SU-DHL-6 (cell line): Measurements from ENCODE around the gene UBR3.
"Not testable (repeated sequence)": the region's sequence is repeated elsewhere in the genome, so short reads cannot be mapped to it uniquely, and the experiment has no call there.

Source experiments
- H2AFZ ChIP-seq: fragments of 200-600 bp; sonication (generic); 2 replicates; pipeline ENCODE4 v1.6.1; 2014; ENCODE audit warnings: low read depth, mild to moderate bottlenecking, moderate library complexity, mixed read lengths, antibody characterized with exemption, low read length; ENCODE audit not compliant: severe bottlenecking
- H3F3A ChIP-seq: fragments of 200-600 bp; shearing (Covaris generic); 2 replicates; pipeline ENCODE4 v1.6.0; 2016; ENCODE audit warnings: antibody characterized with exemption, mild to moderate bottlenecking; ENCODE audit not compliant: insufficient read depth
- H3K27ac ChIP-seq: fragments of 200-600 bp; sonication (generic); 2 replicates; pipeline ENCODE4 v1.5.1; 2016; ENCODE audit warnings: low read depth, mild to moderate bottlenecking, low read length, moderate library complexity, mixed read lengths
- H3K27me3 ChIP-seq: fragments of 200-600 bp; sonication (generic), shearing (Covaris generic); 2 replicates; pipeline ENCODE4 v1.6.0; 2014; ENCODE audit warnings: mild to moderate bottlenecking, low read length
- H3K36me3 ChIP-seq: fragments of 200-600 bp; sonication (generic); 2 replicates; pipeline ENCODE4 v1.6.1; 2014; ENCODE audit warnings: mild to moderate bottlenecking, low read length, mixed read lengths
- H3K4me2 ChIP-seq: fragments of 300-600, 200-600 bp; shearing (Covaris generic), sonication (generic); 2 replicates; pipeline ENCODE4 v1.6.0; 2014; ENCODE audit warnings: low read length, low read depth, mild to moderate bottlenecking; ENCODE audit not compliant: poor library complexity, severe bottlenecking
- H3K4me3 ChIP-seq: fragments of 200-600 bp; sonication (generic); 2 replicates; pipeline ENCODE4 v1.5.1; 2014; ENCODE audit warnings: antibody characterized with exemption, low read length, mild to moderate bottlenecking, mixed read lengths; ENCODE audit not compliant: insufficient read depth, poor library complexity, severe bottlenecking
- H3K79me2 ChIP-seq: fragments of 200-600 bp; sonication (generic); 2 replicates; pipeline ENCODE4 v1.6.1; 2014; ENCODE audit warnings: mild to moderate bottlenecking, low read length, moderate library complexity; ENCODE audit not compliant: insufficient read depth
- H3K9ac ChIP-seq: fragments of 200-600 bp; sonication (generic); 2 replicates; pipeline ENCODE4 v1.7.0; 2014; ENCODE audit warnings: mild to moderate bottlenecking, low read length
- H3K9me2 ChIP-seq: fragments of 200-600 bp; sonication (generic); replicated peaks from 2 replicates; pipeline ENCODE4 v1.6.1; 2014; ENCODE audit warnings: low read length; ENCODE audit not compliant: insufficient read depth
- H3K9me3 ChIP-seq: fragments of 200-600 bp; sonication (generic); 2 replicates; pipeline ENCODE4 v1.6.1; 2014; ENCODE audit warnings: low read length, mixed read lengths; ENCODE audit not compliant: insufficient read depth
- H4K20me1 ChIP-seq: fragments of 200-600 bp; sonication (generic); 2 replicates; pipeline ENCODE4 v1.6.1; 2014; ENCODE audit warnings: low read depth, mild to moderate bottlenecking, antibody characterized with exemption, low read length, moderate library complexity, mixed read lengths
- EZH2phosphoT487 ChIP-seq: fragments of 200-600 bp; sonication (generic), shearing (Covaris generic); conservative IDR thresholded peaks from 2 replicates; pipeline ENCODE4 v1.6.1; 2018; ENCODE audit warnings: mild to moderate bottlenecking, antibody characterized with exemption, low read length, moderate library complexity, mixed read lengths
- TF ChIP-seq, protein P1 (sequence below): fragments of 200-600 bp; sonication (generic); IDR thresholded peaks from one replicate; pipeline ENCODE4 v1.5.1; 2017; ENCODE audit warnings: antibody characterized with exemption, mild to moderate bottlenecking, low read length, moderate library complexity; ENCODE audit not compliant: insufficient read depth, poor library complexity, severe bottlenecking

The UBR3 gene

DNA sequence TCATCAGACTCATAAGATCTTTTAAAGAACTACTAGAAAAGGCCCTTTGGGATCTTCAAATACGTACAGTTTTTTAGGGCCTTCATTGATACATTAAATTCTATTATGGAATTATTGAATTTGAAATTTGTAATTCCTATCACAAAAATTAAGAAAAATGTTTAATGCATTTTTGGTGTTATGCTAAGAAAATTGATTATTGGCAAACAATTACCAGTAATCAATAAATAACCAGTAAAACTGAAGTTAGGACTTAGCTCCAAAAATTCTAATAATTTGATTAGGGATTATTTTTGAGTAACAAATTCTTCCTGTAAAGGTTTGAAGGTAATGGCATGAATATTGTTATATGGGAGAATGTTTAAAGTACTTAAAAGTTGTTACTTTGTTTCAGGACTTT is 119.3 kb downstream of the UBR3 start:
- H3K9me2 ChIP-seq = no peaks in the 10 kb centered on the region
- no peaks in the 10 kb centered on the region for H3K27me3 ChIP-seq
- no peaks in the 10 kb centered on the region for H3K9me3 ChIP-seq
- no peak overlapping the region for H3K9ac ChIP-seq
- H3K79me2 ChIP-seq = no peaks in the 10 kb centered on the region
- H3K27ac ChIP-seq = no peak overlapping the region
- H3F3A ChIP-seq = 0 out of 2 replicates have a peak, but pooled peaks cover 4% of the 10 kb centered on the region
- peaks cover 10% of the 10 kb centered on the region; the same call in 1 of the 2 replicates for H3K36me3 ChIP-seq
- H3K4me3 ChIP-seq = no peak overlapping the region
- H3K4me2 ChIP-seq = no peak overlapping the region
- no peak overlapping the region for H2AFZ ChIP-seq
- TF ChIP-seq, protein P1, sequence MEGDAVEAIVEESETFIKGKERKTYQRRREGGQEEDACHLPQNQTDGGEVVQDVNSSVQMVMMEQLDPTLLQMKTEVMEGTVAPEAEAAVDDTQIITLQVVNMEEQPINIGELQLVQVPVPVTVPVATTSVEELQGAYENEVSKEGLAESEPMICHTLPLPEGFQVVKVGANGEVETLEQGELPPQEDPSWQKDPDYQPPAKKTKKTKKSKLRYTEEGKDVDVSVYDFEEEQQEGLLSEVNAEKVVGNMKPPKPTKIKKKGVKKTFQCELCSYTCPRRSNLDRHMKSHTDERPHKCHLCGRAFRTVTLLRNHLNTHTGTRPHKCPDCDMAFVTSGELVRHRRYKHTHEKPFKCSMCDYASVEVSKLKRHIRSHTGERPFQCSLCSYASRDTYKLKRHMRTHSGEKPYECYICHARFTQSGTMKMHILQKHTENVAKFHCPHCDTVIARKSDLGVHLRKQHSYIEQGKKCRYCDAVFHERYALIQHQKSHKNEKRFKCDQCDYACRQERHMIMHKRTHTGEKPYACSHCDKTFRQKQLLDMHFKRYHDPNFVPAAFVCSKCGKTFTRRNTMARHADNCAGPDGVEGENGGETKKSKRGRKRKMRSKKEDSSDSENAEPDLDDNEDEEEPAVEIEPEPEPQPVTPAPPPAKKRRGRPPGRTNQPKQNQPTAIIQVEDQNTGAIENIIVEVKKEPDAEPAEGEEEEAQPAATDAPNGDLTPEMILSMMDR = no peak
- no peak for TF ChIP-seq EZH2phosphoT487
- no peaks in the 10 kb centered on the region for H4K20me1 ChIP-seq

GRCh38 chr2:169955940-169956339 is 128.7 kb downstream of the UBR3 start:
- no peaks in the 10 kb centered on the region for H3K79me2 ChIP-seq
- TF ChIP-seq, protein P1 = no peak
- no peak for TF ChIP-seq EZH2phosphoT487
- no peaks in the 10 kb centered on the region for H3F3A ChIP-seq

DNA sequence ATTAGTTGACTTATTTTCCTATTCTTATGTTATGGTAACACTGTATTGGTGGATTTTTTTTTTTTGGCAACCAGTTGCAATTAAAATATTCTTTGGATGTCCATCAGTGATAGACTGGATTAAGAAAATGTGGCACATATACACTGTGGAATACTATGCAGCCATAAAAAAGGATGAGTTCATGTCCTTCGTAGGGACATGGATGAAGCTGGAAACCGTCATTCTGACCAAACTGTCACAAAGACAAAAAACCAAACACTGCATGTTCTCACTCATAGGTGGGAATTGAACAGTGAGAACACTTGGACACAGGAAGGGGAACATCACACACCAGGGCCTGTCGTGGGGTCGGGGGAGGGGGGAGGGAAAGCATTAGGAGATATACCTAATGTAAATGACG is 130.0 kb downstream of the UBR3 start:
- H3K9me2 ChIP-seq, H3K4me2 ChIP-seq, H4K20me1 ChIP-seq, H2AFZ ChIP-seq, H3K79me2 ChIP-seq, H3K9ac ChIP-seq, H3K4me3 ChIP-seq, H3K9me3 ChIP-seq, H3F3A ChIP-seq, H3K27ac ChIP-seq, H3K27me3 ChIP-seq: not testable (repeated sequence)
- H3K36me3 ChIP-seq = peaks cover 16% of the 10 kb centered on the region; the same call in 1 of the 2 replicates

More at GRCh38 chr2:169955940-169956339, 128.7 kb downstream of the UBR3 start:
- H3K27ac ChIP-seq = no peak overlapping the region
- no peaks in the 10 kb centered on the region for H4K20me1 ChIP-seq
- no peak overlapping the region for H3K9ac ChIP-seq
- H2AFZ ChIP-seq = no peak overlapping the region
- no peak overlapping the region for H3K4me2 ChIP-seq
- H3K9me2 ChIP-seq = no peaks in the 10 kb centered on the region
- no peak overlapping the region for H3K4me3 ChIP-seq
- H3K9me3 ChIP-seq = no peaks in the 10 kb centered on the region
- H3K36me3 ChIP-seq = peaks cover 16% of the 10 kb centered on the region; the same call in 1 of the 2 replicates
- H3K27me3 ChIP-seq = no peaks in the 10 kb centered on the region

DNA sequence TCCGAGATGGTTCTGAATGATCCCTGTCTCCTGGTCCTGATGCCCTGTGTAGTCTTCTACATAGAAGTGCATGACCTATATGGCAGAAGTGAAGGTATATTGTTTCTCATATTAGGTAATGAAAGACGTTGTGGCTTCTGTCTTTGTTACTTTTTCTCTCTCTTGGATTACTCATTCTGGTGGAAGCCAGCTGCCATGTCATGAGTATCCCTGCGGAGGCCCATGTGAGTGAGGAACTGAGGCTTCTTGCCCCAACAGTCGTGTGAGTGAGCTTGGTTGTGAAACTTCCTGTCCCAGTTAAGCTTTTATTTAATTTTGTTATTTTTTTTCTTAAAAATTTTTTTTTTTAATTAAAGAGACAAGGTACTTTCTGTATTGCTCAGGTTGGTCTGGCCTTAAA is 134.7 kb downstream of the UBR3 start:
- H3K9ac ChIP-seq = no peak overlapping the region
- no peaks in the 10 kb centered on the region for H3K27me3 ChIP-seq
- H3K36me3 ChIP-seq = peaks cover 13% of the 10 kb centered on the region; the same call in 1 of the 2 replicates
- H3K4me3 ChIP-seq = no peak overlapping the region
- TF ChIP-seq, protein P1 = no peak
- no peak for TF ChIP-seq EZH2phosphoT487
- H2AFZ ChIP-seq = no peak overlapping the region
- no peak overlapping the region for H3K4me2 ChIP-seq
- H3K9me2 ChIP-seq = no peaks in the 10 kb centered on the region
- no peak overlapping the region for H3K27ac ChIP-seq
- no peaks in the 10 kb centered on the region for H3K79me2 ChIP-seq
- H4K20me1 ChIP-seq = no peaks in the 10 kb centered on the region
- no peaks in the 10 kb centered on the region for H3K9me3 ChIP-seq
- H3F3A ChIP-seq = no peaks in the 10 kb centered on the region
